Ovary (tissue), 3 donors: Measurements from ENCODE around the gene VPS54.

Source experiments
- CTCF ChIP-seq, 3 donors: fragments of 450-650 bp in 2 of 3; fragments of 200-600 bp in 1 of 3; IDR thresholded peaks; one replicate each; pipeline versions ENCODE4 v1.5.1 to v1.8.0; 2016 to 2022; ENCODE audit warnings: antibody characterized with exemption in 3 of 3, mild to moderate bottlenecking in 1 of 3
- EP300 ChIP-seq: sonication (generic); formaldehyde crosslinking; IDR thresholded peaks from one replicate; pipeline ENCODE4 v1.6.1; 2017; ENCODE audit warnings: antibody characterized with exemption
- POLR2A ChIP-seq: fragments of 450-650 bp; IDR thresholded peaks from one replicate; pipeline ENCODE4 v1.6.1; 2017; ENCODE audit warnings: antibody characterized with exemption, mild to moderate bottlenecking, moderate library complexity
- donor health status: DM: no; HTN: no; CAD: no.

DNA sequence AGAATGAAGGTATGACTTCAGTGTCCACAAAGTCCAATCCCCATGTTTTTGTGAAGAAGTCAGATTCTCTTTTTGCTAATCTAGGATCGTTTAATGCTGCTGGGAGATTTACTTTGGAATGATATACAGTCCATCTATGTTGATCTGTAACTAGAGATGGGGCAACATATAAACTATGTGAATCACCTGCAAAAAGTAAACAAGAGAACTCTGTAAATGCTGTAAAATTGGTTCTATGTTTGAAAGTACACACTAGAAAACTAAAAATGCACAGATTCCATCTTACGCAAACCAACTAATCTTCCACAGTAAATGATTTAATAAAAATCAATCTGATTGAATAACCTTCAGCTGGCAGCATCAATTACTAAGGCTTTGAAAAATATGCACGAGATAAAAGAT, 37.5 kb downstream of the VPS54 start:
- no peak for TF ChIP-seq POLR2A
- no peak for TF ChIP-seq CTCF (IDR thresholded peaks at IDR 0.05)
- no peak for TF ChIP-seq EP300
